ENCODE measurements around the gene TEX35.
"Not testable (repeated sequence)": the region's sequence is repeated elsewhere in the genome, so short reads cannot be mapped to it uniquely, and the experiment has no call there.

The TEX35 gene

GRCh38 chr1:178541829-178542553, 29.1 kb downstream of the TEX35 start:
- DNase-seq (ENCODE audit: low read depth) = peak; percentile 9

GRCh38 chr1:178542554-178543289, 29.8 kb downstream of the TEX35 start:
- peak; percentile 80 for DNase-seq (ENCODE audit: low read depth)

GRCh38 chr1:178543290-178543607, 30.3 kb downstream of the TEX35 start:
- DNase-seq (ENCODE audit: low read depth) = no peak

GRCh38 chr1:178544531-178544930, 31.6 kb downstream of the TEX35 start:
- DNase-seq (ENCODE audit: low read depth) = no peak

GRCh38 chr1:178548108-178548507, 35.2 kb downstream of the TEX35 start:
- DNase-seq (ENCODE audit: low read depth) = no peak

GRCh38 chr1:178551307-178551706, 38.4 kb downstream of the TEX35 start:
- DNase-seq (ENCODE audit: low read depth) = no peak

GRCh38 chr1:178551940-178552339, 39.0 kb downstream of the TEX35 start:
- DNase-seq (ENCODE audit: low read depth) = no peak

GRCh38 chr1:178552856-178553255, 39.9 kb downstream of the TEX35 start:
- no peak for DNase-seq (ENCODE audit: low read depth)

GRCh38 chr1:178554351-178554750, 41.4 kb downstream of the TEX35 start:
- DNase-seq (ENCODE audit: low read depth) = not testable (repeated sequence)

- not testable (repeated sequence) for DNase-seq (ENCODE audit: low read depth)
These were observed 42.7 kb downstream of the TEX35 start for GRCh38 chr1:178555613-178556012.

- DNase-seq (ENCODE audit: low read depth) = not testable (repeated sequence)
These were observed 45.9 kb downstream of the TEX35 start for GRCh38 chr1:178558816-178559215.

- no peak for DNase-seq (ENCODE audit: low read depth)
These were observed 48.0 kb downstream of the TEX35 start for GRCh38 chr1:178560871-178561376.

GRCh38 chr1:178563099-178563820, 50.4 kb downstream of the TEX35 start:
- DNase-seq (ENCODE audit: low read depth) = no peak

- DNase-seq (ENCODE audit: low read depth) = no peak
These were observed 51.3 kb downstream of the TEX35 start for GRCh38 chr1:178564086-178564782.

GRCh38 chr1:178564783-178565180, 51.9 kb downstream of the TEX35 start:
- no peak for DNase-seq (ENCODE audit: low read depth)

- DNase-seq (ENCODE audit: low read depth) = no peak
These were observed 52.7 kb downstream of the TEX35 start for GRCh38 chr1:178565586-178565985.

GRCh38 chr1:178566187-178566586, 53.3 kb downstream of the TEX35 start:
- no peak for DNase-seq (ENCODE audit: low read depth)

GRCh38 chr1:178571807-178572206, 58.9 kb downstream of the TEX35 start:
- DNase-seq (ENCODE audit: low read depth) = no peak
